MM.1S (cell line): ENCODE measurements around the gene SRGAP3.

Experiments used
- DNase-seq: peaks from one replicate; pipeline ENCODE4 v3.0.0-alpha.2; 2015
- H2AFZ ChIP-seq: fragments of 300-600 bp; sonication (generic); 2 replicates; pipeline ENCODE4 v1.6.0; 2016; ENCODE audit warnings: antibody characterized with exemption, low read length
- H3F3A ChIP-seq: fragments of 300-600 bp; sonication (generic); 2 replicates; pipeline ENCODE4 v1.6.1; 2016; ENCODE audit warnings: mild to moderate bottlenecking, antibody characterized with exemption, low read length, moderate library complexity, mixed read lengths; ENCODE audit not compliant: insufficient read depth
- H3K27ac ChIP-seq: fragments of 300-600 bp; sonication (generic); 2 replicates; pipeline ENCODE4 v1.5.1; 2016; ENCODE audit warnings: mild to moderate bottlenecking, low read length
- H3K27me3 ChIP-seq: fragments of 300-600 bp; sonication (generic); replicated peaks from 2 replicates; pipeline ENCODE4 v1.6.0; 2016; ENCODE audit warnings: low read length; ENCODE audit not compliant: insufficient read depth
- H3K36me3 ChIP-seq: fragments of 300-600 bp; sonication (generic); replicated peaks from 2 replicates; pipeline ENCODE4 v1.6.1; 2016; ENCODE audit warnings: mild to moderate bottlenecking, low read length, mixed read lengths; ENCODE audit not compliant: insufficient read depth
- H3K4me1 ChIP-seq: fragments of 300-600 bp; sonication (generic); 2 replicates; pipeline ENCODE4 v1.6.1; 2016; ENCODE audit warnings: low read length, mixed read lengths
- H3K4me2 ChIP-seq: fragments of 300-600 bp; sonication (generic); 2 replicates; pipeline ENCODE4 v1.6.0; 2016; ENCODE audit warnings: low read depth, low read length
- H3K4me3 ChIP-seq: fragments of 300-600 bp; sonication (generic); 2 replicates; pipeline ENCODE4 v1.5.1; 2016; ENCODE audit warnings: low read length, mixed read lengths
- H3K79me2 ChIP-seq: fragments of 300-600 bp; sonication (generic); 2 replicates; pipeline ENCODE4 v1.6.1; 2016; ENCODE audit warnings: mixed run types, low read length, mixed read lengths
- H3K9ac ChIP-seq: fragments of 300-600 bp; sonication (generic); 2 replicates; pipeline ENCODE4 v1.6.1; 2016; ENCODE audit warnings: low read length, mixed read lengths
- H3K9me2 ChIP-seq: fragments of 300-600 bp; sonication (generic); replicated peaks from 2 replicates; pipeline ENCODE4 v1.6.1; 2016; ENCODE audit warnings: mild to moderate bottlenecking, low read length, mixed read lengths; ENCODE audit not compliant: insufficient read depth
- H3K9me3 ChIP-seq: fragments of 300-600 bp; sonication (generic); replicated peaks from 2 replicates; pipeline ENCODE4 v1.6.1; 2016; ENCODE audit warnings: mild to moderate bottlenecking, low read length, mixed read lengths; ENCODE audit not compliant: insufficient read depth
- H4K20me1 ChIP-seq: fragments of 300-600 bp; sonication (generic); 2 replicates; pipeline ENCODE4 v1.6.1; 2016; ENCODE audit warnings: mild to moderate bottlenecking, low read length, moderate library complexity, mixed read lengths; ENCODE audit not compliant: insufficient read depth
- EZH2 ChIP-seq: fragments of 300-600 bp; sonication (generic); optimal IDR thresholded peaks from 2 replicates; pipeline ENCODE3; 2017; ENCODE audit warnings: low read depth, mild to moderate bottlenecking, antibody characterized with exemption, low read length, mixed read lengths
- EZH2phosphoT487 ChIP-seq: fragments of 300-600 bp; sonication (generic); IDR thresholded peaks from 2 replicates; pipeline ENCODE4 v1.6.1; 2018; ENCODE audit warnings: antibody characterized with exemption, low read length
- TF ChIP-seq, protein P1 (sequence below): fragments of 300-600 bp; sonication (generic); IDR thresholded peaks from 2 replicates; pipeline ENCODE4 v1.5.1; 2016; ENCODE audit warnings: antibody characterized with exemption, low read length, mixed read lengths

The SRGAP3 gene

DNA sequence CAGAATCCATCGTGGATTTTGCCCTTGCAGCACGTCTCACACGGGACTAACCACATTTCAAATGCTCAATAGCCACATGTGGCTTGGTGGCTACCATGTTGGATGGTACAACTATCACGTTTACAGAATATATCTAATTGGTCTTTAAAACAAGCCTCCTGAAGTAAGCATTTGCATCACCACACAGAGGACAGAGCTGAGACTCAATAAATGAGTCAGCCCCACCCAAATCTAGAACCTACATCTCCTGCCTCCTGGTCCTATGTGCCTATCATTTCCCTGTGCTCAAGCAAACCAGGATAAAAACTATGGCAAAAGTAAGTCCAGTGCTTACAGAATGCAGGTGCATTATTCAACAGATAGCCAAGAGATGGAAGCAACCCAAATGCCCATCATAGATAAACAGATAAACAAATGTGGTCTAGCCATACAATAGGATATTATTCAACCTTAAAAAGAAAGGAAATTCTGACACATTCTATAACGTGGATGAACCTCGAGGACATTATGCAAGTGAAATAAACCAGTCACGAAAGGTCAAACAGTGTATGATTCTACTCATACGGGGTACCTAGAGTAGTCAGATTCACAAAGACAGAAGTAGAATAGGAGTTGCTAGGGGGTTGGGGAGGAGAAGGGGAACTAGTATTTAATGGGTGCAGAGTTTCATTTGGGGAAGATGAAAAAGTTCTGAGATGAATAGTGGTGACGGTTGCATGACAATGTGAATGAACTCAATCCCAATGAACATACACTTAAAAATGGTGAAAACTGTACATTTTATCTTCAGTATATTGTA lies 43.9 kb downstream of the SRGAP3 start:
- Histone ChIP-seq H3K27ac (no peak overlapping the region), H3K36me3 (no peaks in the 10 kb centered on the region), H3K9ac (no peak overlapping the region), H3F3A (no peaks in the 10 kb centered on the region), H3K4me3 (no peak overlapping the region), H3K27me3 (no peaks in the 10 kb centered on the region), H3K9me3 (no peaks in the 10 kb centered on the region), H2AFZ (no peak overlapping the region), H3K9me2 (no peaks in the 10 kb centered on the region), H3K79me2 (no peaks in the 10 kb centered on the region), H3K4me2 (no peak overlapping the region), H3K4me1 (no peaks in the 10 kb centered on the region), H4K20me1 (no peaks in the 10 kb centered on the region)
- TF ChIP-seq EZH2phosphoT487 (no peak), EZH2 (no peak)
- TF ChIP-seq, protein P1, sequence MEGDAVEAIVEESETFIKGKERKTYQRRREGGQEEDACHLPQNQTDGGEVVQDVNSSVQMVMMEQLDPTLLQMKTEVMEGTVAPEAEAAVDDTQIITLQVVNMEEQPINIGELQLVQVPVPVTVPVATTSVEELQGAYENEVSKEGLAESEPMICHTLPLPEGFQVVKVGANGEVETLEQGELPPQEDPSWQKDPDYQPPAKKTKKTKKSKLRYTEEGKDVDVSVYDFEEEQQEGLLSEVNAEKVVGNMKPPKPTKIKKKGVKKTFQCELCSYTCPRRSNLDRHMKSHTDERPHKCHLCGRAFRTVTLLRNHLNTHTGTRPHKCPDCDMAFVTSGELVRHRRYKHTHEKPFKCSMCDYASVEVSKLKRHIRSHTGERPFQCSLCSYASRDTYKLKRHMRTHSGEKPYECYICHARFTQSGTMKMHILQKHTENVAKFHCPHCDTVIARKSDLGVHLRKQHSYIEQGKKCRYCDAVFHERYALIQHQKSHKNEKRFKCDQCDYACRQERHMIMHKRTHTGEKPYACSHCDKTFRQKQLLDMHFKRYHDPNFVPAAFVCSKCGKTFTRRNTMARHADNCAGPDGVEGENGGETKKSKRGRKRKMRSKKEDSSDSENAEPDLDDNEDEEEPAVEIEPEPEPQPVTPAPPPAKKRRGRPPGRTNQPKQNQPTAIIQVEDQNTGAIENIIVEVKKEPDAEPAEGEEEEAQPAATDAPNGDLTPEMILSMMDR, result no peak
- no peak for DNase-seq

DNA sequence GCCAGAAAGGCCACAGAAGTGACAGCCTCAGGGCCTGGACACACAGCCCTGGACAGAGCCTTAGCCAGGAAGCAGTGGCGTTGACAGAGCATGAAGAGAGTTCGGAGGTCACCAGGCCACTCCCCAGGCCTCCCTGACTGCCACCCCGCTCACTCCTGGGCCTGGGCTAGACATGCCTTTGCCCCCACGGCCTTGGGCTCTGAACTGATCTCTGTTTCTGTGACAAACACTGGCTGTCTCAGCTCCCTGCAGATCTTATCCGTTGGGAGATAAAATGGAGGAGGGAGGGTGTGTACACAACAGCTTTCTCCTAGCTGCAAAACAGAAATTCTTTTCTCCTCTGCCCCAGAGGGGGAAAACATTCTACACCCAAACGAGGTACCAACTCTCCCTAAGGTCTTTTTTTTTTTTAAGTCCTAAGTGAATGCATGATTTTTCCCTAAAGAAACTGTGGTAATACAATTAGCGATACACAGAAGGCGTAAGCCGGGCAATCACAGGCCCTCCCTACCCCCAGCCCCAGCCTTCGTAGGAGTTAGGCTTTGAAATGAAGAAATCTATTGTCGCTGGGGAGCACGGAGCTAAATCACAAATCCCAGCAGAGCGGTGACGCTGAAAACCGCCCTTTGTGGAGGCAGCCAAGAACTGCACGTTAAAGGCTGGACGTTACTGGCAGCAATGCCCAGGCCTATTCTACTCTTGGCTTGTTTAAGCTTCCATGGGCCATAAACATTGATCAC lies 45.0 kb downstream of the SRGAP3 start:
- H3K9me2 ChIP-seq, result no peaks in the 10 kb centered on the region
- DNase-seq, result no peak
- no peaks in the 10 kb centered on the region for H3K27me3 ChIP-seq
- no peak overlapping the region for H3K4me3 ChIP-seq
- H3K9me3 ChIP-seq, result no peaks in the 10 kb centered on the region
- no peaks in the 10 kb centered on the region for H3K4me1 ChIP-seq
- no peak overlapping the region for H2AFZ ChIP-seq
- TF ChIP-seq EZH2 (no peak), EZH2phosphoT487 (no peak)
- TF ChIP-seq, protein P1, result no peak
- no peaks in the 10 kb centered on the region for H3K36me3 ChIP-seq
- H3K79me2 ChIP-seq, result no peaks in the 10 kb centered on the region
- H4K20me1 ChIP-seq, result no peaks in the 10 kb centered on the region
- no peak overlapping the region for H3K4me2 ChIP-seq
- no peak overlapping the region for H3K9ac ChIP-seq
- no peaks in the 10 kb centered on the region for H3F3A ChIP-seq
- H3K27ac ChIP-seq, result no peak overlapping the region

DNA sequence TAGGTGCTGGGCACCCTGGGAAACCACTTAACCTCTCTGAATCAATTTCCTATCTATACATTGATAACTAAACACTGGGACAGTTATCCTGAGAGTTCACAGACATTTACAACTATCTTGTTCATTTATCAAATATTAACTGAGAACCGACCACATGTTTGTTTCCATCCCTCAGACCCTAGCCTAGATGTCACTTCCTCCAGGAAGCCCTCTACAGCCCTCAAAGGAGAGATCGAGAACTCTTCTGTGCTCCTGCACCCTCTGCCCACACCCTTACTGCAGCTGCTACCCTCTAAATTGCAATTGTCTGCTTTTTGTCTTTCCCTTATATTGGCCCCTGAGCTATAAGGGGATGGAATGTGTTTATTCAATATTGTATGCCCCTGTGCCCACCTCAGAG lies 46.1 kb downstream of the SRGAP3 start:
- no peaks in the 10 kb centered on the region for H3K4me1 ChIP-seq

More for the DNA sequence above, 46.1 kb downstream of the SRGAP3 start:
- no peaks in the 10 kb centered on the region for H4K20me1 ChIP-seq
- H3K9ac ChIP-seq, result no peak overlapping the region
- H3K9me2 ChIP-seq, result no peaks in the 10 kb centered on the region
- DNase-seq, result no peak
- no peaks in the 10 kb centered on the region for H3K79me2 ChIP-seq
- no peaks in the 10 kb centered on the region for H3K36me3 ChIP-seq
- no peaks in the 10 kb centered on the region for H3K27me3 ChIP-seq
- no peak overlapping the region for H2AFZ ChIP-seq
- no peaks in the 10 kb centered on the region for H3K9me3 ChIP-seq
- no peak overlapping the region for H3K4me3 ChIP-seq
- H3K27ac ChIP-seq, result no peak overlapping the region
- H3F3A ChIP-seq, result no peaks in the 10 kb centered on the region
- TF ChIP-seq EZH2 (no peak), EZH2phosphoT487 (no peak)
- TF ChIP-seq, protein P1, result no peak
- H3K4me2 ChIP-seq, result no peak overlapping the region
